Duodenal mucosa (tissue), 2 donors: ENCODE results near the gene MRPL11.
A peak's percentile ranks its signal among the peaks of the same experiment; 100 is the strongest.
"Not testable (repeated sequence)": the region's sequence is repeated elsewhere in the genome, so short reads cannot be mapped to it uniquely, and the experiment has no call there.

Source experiments
- H3K27ac ChIP-seq: one replicate; pipeline ENCODE4 v1.7.0; 2013; ENCODE audit warnings: low read depth, low read length
- H3K27me3 ChIP-seq, 2 donors: one replicate each; pipeline ENCODE4 v1.7.0; 2013; ENCODE audit warnings: low read length in 2 of 2, control low read depth in 1 of 2; ENCODE audit not compliant: insufficient read depth in 2 of 2, control insufficient read depth in 1 of 2
- H3K36me3 ChIP-seq, 2 donors: one replicate each; pipeline ENCODE4 v1.7.0; 2013; ENCODE audit warnings: low read length in 2 of 2, control low read depth in 1 of 2; ENCODE audit not compliant: insufficient read depth in 2 of 2, control insufficient read depth in 1 of 2
- H3K4me1 ChIP-seq, 2 donors: one replicate each; pipeline ENCODE4 v1.7.0; 2013; ENCODE audit warnings: low read length in 2 of 2, control low read depth in 1 of 2; ENCODE audit not compliant: insufficient read depth in 2 of 2, control insufficient read depth in 1 of 2
- H3K4me3 ChIP-seq, 2 donors: one replicate each; pipeline ENCODE4 v1.7.0; 2013; ENCODE audit warnings: low read length in 2 of 2, low read depth in 1 of 2
- H3K9ac ChIP-seq, 2 donors: one replicate each; pipeline ENCODE4 v1.7.0; 2013; ENCODE audit warnings: low read length in 2 of 2, low read depth in 1 of 2
- H3K9me3 ChIP-seq, 2 donors: one replicate each; pipeline ENCODE4 v1.7.0; 2013; ENCODE audit warnings: low read length in 2 of 2, control low read depth in 1 of 2; ENCODE audit not compliant: control insufficient read depth in 1 of 2

Gene MRPL11

GRCh38 chr11:66467034-66467659 is 28.5 kb upstream of the MRPL11 start:
- Histone ChIP-seq H3K9me3 (no peaks in the 10 kb centered on the region), H3K27ac (no peak overlapping the region), H3K36me3 (peaks cover 0 to 2% of the 10 kb centered on the region in 2 donors), H3K4me1 (peaks cover 10 to 12% of the 10 kb centered on the region in 2 donors), H3K4me3 (peak overlapping the region; percentile 65 to 74), H3K27me3 (no peaks in the 10 kb centered on the region), H3K9ac (peak overlapping the region; percentile 51 to 59)

- Histone ChIP-seq H3K27me3 (no peaks in the 10 kb centered on the region), H3K9ac (peak within 1 kb of the TSS; percentile 51 to 68)
These were observed 27.8 kb upstream of the MRPL11 start, which contains the start of gene PELI3 for GRCh38 chr11:66466225-66467033. Gene PELI3 (plus strand): TSS chr11:66466905. CDS start chr11:66468129, 1,224 bp downstream.

GRCh38 chr11:66465373-66466224 is 27.0 kb upstream of the MRPL11 start:
- Histone ChIP-seq H3K9ac (peak overlapping the region in 1 of 2 donors; percentile 68), H3K4me3 (peak overlapping the region; percentile 74 to 81), H3K27me3 (no peaks in the 10 kb centered on the region), H3K36me3 (no peaks in the 10 kb centered on the region), H3K9me3 (no peaks in the 10 kb centered on the region), H3K4me1 (peaks cover 10 to 12% of the 10 kb centered on the region in 2 donors), H3K27ac (no peak overlapping the region)

More at GRCh38 chr11:66466225-66467033, 27.8 kb upstream of the MRPL11 start, which contains the start of gene PELI3:
- H3K27ac ChIP-seq = peak within 1 kb of the TSS; percentile 10
- no peaks in the 10 kb centered on the region for H3K9me3 ChIP-seq
- H3K4me1 ChIP-seq = peaks cover 10 to 12% of the 10 kb centered on the region in 2 donors
- peak within 1 kb of the TSS; percentile 74 to 81 for H3K4me3 ChIP-seq
- H3K36me3 ChIP-seq = no peaks in the 10 kb centered on the region

GRCh38 chr11:66464916-66465315 is 26.3 kb upstream of the MRPL11 start:
- Histone ChIP-seq H3K4me1 (peaks cover 10 to 12% of the 10 kb centered on the region in 2 donors), H3K9me3 (no peaks in the 10 kb centered on the region), H3K36me3 (no peaks in the 10 kb centered on the region), H3K4me3 (no peak overlapping the region), H3K27ac (no peak overlapping the region), H3K27me3 (no peaks in the 10 kb centered on the region), H3K9ac (peak overlapping the region in 1 of 2 donors; percentile 1)

GRCh38 chr11:66464116-66464515 is 25.5 kb upstream of the MRPL11 start:
- H3K27ac ChIP-seq, H3K36me3 ChIP-seq, H3K4me3 ChIP-seq, H3K9ac ChIP-seq, H3K27me3 ChIP-seq, H3K9me3 ChIP-seq: not testable (repeated sequence)
- peaks cover 10 to 12% of the 10 kb centered on the region in 2 donors for H3K4me1 ChIP-seq

GRCh38 chr11:66462911-66463310 is 24.3 kb upstream of the MRPL11 start:
- Histone ChIP-seq H3K9me3 (no peaks in the 10 kb centered on the region), H3K4me3 (no peak overlapping the region), H3K27ac (no peak overlapping the region), H3K9ac (no peak overlapping the region), H3K27me3 (no peaks in the 10 kb centered on the region), H3K36me3 (no peaks in the 10 kb centered on the region), H3K4me1 (peaks cover 7 to 11% of the 10 kb centered on the region in 2 donors)

GRCh38 chr11:66462010-66462409 is 23.4 kb upstream of the MRPL11 start:
- Histone ChIP-seq H3K4me1 (peaks cover 0 to 3% of the 10 kb centered on the region in 2 donors), H3K4me3 (no peak overlapping the region), H3K27me3 (no peaks in the 10 kb centered on the region), H3K9me3 (no peaks in the 10 kb centered on the region), H3K36me3 (no peaks in the 10 kb centered on the region), H3K27ac (no peak overlapping the region), H3K9ac (no peak overlapping the region)

- H3K36me3 ChIP-seq = no peaks in the 10 kb centered on the region
- no peak overlapping the region for H3K4me3 ChIP-seq
- no peak overlapping the region for H3K27ac ChIP-seq
- H3K27me3 ChIP-seq = no peaks in the 10 kb centered on the region
- H3K4me1 ChIP-seq = no peaks in the 10 kb centered on the region
- H3K9me3 ChIP-seq = no peaks in the 10 kb centered on the region
- H3K9ac ChIP-seq = no peak overlapping the region
These were observed 20.6 kb upstream of the MRPL11 start for GRCh38 chr11:66459138-66459778.

GRCh38 chr11:66457826-66458225 is 19.2 kb upstream of the MRPL11 start:
- Histone ChIP-seq H3K4me3 (no peak overlapping the region), H3K36me3 (no peaks in the 10 kb centered on the region), H3K4me1 (no peaks in the 10 kb centered on the region), H3K27me3 (no peaks in the 10 kb centered on the region), H3K9ac (no peak overlapping the region), H3K9me3 (no peaks in the 10 kb centered on the region), H3K27ac (no peak overlapping the region)
